Measurements from ENCODE around the gene CCNY.

DNA sequence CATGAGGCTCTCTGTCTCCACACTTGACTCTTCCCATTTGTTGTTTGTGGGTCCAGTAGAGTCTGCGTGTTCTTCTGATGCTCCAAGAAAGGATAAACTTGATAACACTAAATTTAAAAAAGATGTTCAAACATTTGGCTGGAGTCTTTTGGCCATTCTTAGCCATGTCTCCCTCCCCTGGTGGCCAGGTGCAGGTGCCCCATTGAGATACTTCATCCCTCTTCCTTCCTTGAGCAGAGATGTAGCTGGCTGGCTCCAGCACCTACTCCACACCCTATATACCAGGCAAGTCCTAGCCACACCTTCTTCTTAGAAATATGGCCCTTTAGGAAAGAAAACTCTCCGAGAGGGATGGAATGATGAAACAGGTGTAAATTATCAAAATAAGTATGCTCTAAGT is 165.6 kb downstream of the CCNY start:
- peak in 1 of 6 experiments; percentile 7 for TF ChIP-seq CTCF (IDR thresholded peaks at IDR 0.05)
- TF ChIP-seq POLR2A (IDR thresholded peaks at IDR 0.05), result no peak

Measured in Peyer's patch (tissue), 4 donors.